A673 (cell line): ENCODE measurements around the gene HYCC1. TPM values are rescaled to one million over a fixed set of nuclear protein-coding genes. Genes with fewer than 3 reads are reported as not detected.

Experiments used
- BruUV-seq: library from RNA; stranded (reverse); fragments of 400-500 nt; replicated peaks from 2 replicates; lab custom pipeline; 2021; lab: Mats Ljungman, UMichigan
- CTCF ChIA-PET: fragments of 300-600 bp; sonication (Branson Sonifier 250); formaldehyde crosslinking; loops from one replicate; lab custom pipeline; 2022; ENCODE audit warnings: antibody characterized with exemption; lab: Charles Lee
- POLR2A ChIA-PET: fragments of 300-600 bp; sonication (Branson Sonifier 250); formaldehyde crosslinking; loops from one replicate; lab custom pipeline; 2022; ENCODE audit warnings: antibody characterized with exemption; ENCODE audit not compliant: low non-redundant PET; lab: Charles Lee
- DNase-seq: peaks from one replicate; pipeline ENCODE4 v3.0.0-alpha.2; 2015; ENCODE audit warnings: low spot score
- H3K27ac ChIP-seq: fragments of 200-600 bp; sonication (generic); 2 replicates; pipeline ENCODE4 v1.5.1; 2016; ENCODE audit warnings: mixed run types, low read depth, mild to moderate bottlenecking, mixed read lengths, antibody characterized with exemption, low read length; ENCODE audit not compliant: poor library complexity, severe bottlenecking
- H3K27me3 ChIP-seq: fragments of 200-600 bp; sonication (generic); replicated peaks from 2 replicates; pipeline ENCODE4 v1.6.1; 2017; ENCODE audit warnings: mixed run types, low read depth, mild to moderate bottlenecking, mixed read lengths, antibody characterized with exemption, low read length; ENCODE audit not compliant: insufficient read depth, poor library complexity
- H3K36me3 ChIP-seq: fragments of 200-600 bp; sonication (generic); 2 replicates; pipeline ENCODE4 v1.6.1; 2016; ENCODE audit warnings: mixed run types, mild to moderate bottlenecking, mixed read lengths, antibody characterized with exemption, low read length; ENCODE audit not compliant: insufficient read depth, poor library complexity, severe bottlenecking
- H3K4me1 ChIP-seq: fragments of 200-600 bp; sonication (generic); 2 replicates; pipeline ENCODE4 v1.6.1; 2017; ENCODE audit warnings: mixed run types, mild to moderate bottlenecking, mixed read lengths, antibody characterized with exemption, low read length; ENCODE audit not compliant: insufficient read depth, poor library complexity, severe bottlenecking
- H3K4me3 ChIP-seq: fragments of 200-600 bp; sonication (generic); 2 replicates; pipeline ENCODE4 v1.5.1; 2016; ENCODE audit warnings: low read depth, mixed run types, mild to moderate bottlenecking, mixed read lengths, low read length; ENCODE audit not compliant: poor library complexity, severe bottlenecking
- H3K9me3 ChIP-seq: fragments of 200-600 bp; sonication (generic); 2 replicates; pipeline ENCODE4 v1.6.1; 2016; ENCODE audit warnings: mixed run types, low read depth, mild to moderate bottlenecking, mixed read lengths, antibody characterized with exemption, low read length; ENCODE audit not compliant: poor library complexity, severe bottlenecking
- CTCF ChIP-seq: fragments of 300-800, 200-600 bp; sonication (generic); conservative IDR thresholded peaks from 2 replicates; pipeline ENCODE4 v1.5.1; 2017; ENCODE audit warnings: low read depth, mild to moderate bottlenecking, antibody characterized with exemption, low read length, moderate library complexity, mixed read lengths
- EZH2 ChIP-seq: fragments of 200-600 bp; sonication (generic); IDR thresholded peaks from 2 replicates; pipeline ENCODE4 v1.6.1; 2017; ENCODE audit warnings: borderline replicate concordance, low read depth, mild to moderate bottlenecking, mixed read lengths, antibody characterized with exemption, low read length; ENCODE audit not compliant: poor library complexity, severe bottlenecking
- intact Hi-C: fragments of 100-400 bp; cut with micrococcal nuclease; formaldehyde crosslinking; loops from one replicate; pipeline ENCODE4 v1.10.0; 2022; ENCODE audit not compliant: unreplicated experiment
- total RNA-seq: library from RNA; stranded (reverse); gene quantifications from 2 replicates; pipeline ENCODE4 v1.2.3, GENCODE V29; 2021

The HYCC1 gene
- total RNA-seq, 1 experiment from 2014 or later = 42.0 TPM

DNA sequence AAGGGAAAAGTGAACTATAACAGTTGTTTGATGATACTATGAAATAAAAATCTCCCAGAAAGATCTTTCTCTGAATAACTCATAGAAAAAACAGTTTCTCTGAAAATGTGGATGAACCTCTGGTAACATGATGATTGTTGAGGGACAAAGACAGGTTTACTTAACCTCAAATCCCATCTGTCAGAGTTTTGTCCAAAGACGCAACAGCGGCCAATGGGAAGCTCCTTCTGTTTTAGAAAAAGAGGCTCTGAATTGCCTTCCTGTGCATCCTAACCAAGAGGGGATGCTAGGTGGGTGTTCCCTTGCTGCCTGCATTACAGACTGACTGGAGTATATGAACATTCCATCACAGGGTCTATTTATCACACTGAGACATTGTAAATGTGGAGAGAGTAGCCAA is 8.9 kb upstream of the HYCC1 start:
- no peaks in the 10 kb centered on the region for H3K36me3 ChIP-seq
- ChIA-PET POLR2A (no interaction called here), CTCF (no interaction called here)
- H3K4me1 ChIP-seq = no peaks in the 10 kb centered on the region
- no peak for DNase-seq
- BruUV-seq = no TSS peak
- TF ChIP-seq CTCF = no peak
- TF ChIP-seq EZH2 = no peak
- intact Hi-C loops = no loop called here
- H3K9me3 ChIP-seq = no peaks in the 10 kb centered on the region
- no peak overlapping the region for H3K27ac ChIP-seq
- H3K4me3 ChIP-seq = no peak overlapping the region
- no peaks in the 10 kb centered on the region for H3K27me3 ChIP-seq

- no TSS peak for BruUV-seq
- Histone ChIP-seq H3K36me3 (no peaks in the 10 kb centered on the region), H3K27ac (no peak overlapping the region), H3K4me3 (no peak overlapping the region), H3K9me3 (no peaks in the 10 kb centered on the region), H3K4me1 (peaks cover 2% of the 10 kb centered on the region), H3K27me3 (no peaks in the 10 kb centered on the region)
- TF ChIP-seq EZH2 = no peak
- no peak for TF ChIP-seq CTCF
- intact Hi-C loops = no loop called here
- CTCF ChIA-PET = no interaction called here
- DNase-seq = peak; percentile 47
- POLR2A ChIA-PET = no interaction called here
Observed at GRCh38 chr7:23022258-23022769, 8.4 kb upstream of the HYCC1 start.

GRCh38 chr7:23021596-23021995 is 7.7 kb upstream of the HYCC1 start:
- intact Hi-C loops = no loop called here
- ChIA-PET POLR2A (no interaction called here), CTCF (no interaction called here)
- Histone ChIP-seq H3K27ac (no peak overlapping the region), H3K36me3 (no peaks in the 10 kb centered on the region), H3K4me3 (no peak overlapping the region), H3K27me3 (no peaks in the 10 kb centered on the region), H3K9me3 (no peaks in the 10 kb centered on the region), H3K4me1 (peaks cover 5% of the 10 kb centered on the region)
- BruUV-seq = no TSS peak
- TF ChIP-seq CTCF = no peak
- no peak for TF ChIP-seq EZH2
- DNase-seq = no peak
